Fibroblast of lung (primary cell): ENCODE measurements around the gene CNKSR2. TPM values are rescaled to one million over a fixed set of nuclear protein-coding genes. Genes with fewer than 3 reads are reported as not detected.

Source experiments
- DNase-seq, 2 donors: peaks; one replicate each; pipeline versions ENCODE4 v3.0.0 to v3.0.0-alpha.2; 2010; ENCODE audit warnings: low read depth in 2 of 2
- H2AFZ ChIP-seq: 2 replicates; pipeline ENCODE4 v1.5.1; 2012; ENCODE audit warnings: low read length, control low read depth, inconsistent platforms
- H3K27ac ChIP-seq: 2 replicates; pipeline ENCODE4 v1.5.1; 2011; ENCODE audit warnings: low read length, control low read depth; ENCODE audit not compliant: insufficient read depth
- H3K27me3 ChIP-seq: 2 replicates; pipeline ENCODE4 v1.5.1; 2011; ENCODE audit warnings: mild to moderate bottlenecking, low read length; ENCODE audit not compliant: control insufficient read depth, insufficient read depth
- H3K36me3 ChIP-seq: 2 replicates; pipeline ENCODE4 v1.5.1; 2011; ENCODE audit warnings: low read length; ENCODE audit not compliant: control insufficient read depth, insufficient read depth
- H3K4me1 ChIP-seq: 2 replicates; pipeline ENCODE4 v1.5.1; 2011; ENCODE audit warnings: low read length; ENCODE audit not compliant: control insufficient read depth, insufficient read depth; ENCODE audit errors: extremely low read depth
- H3K4me2 ChIP-seq: 2 replicates; pipeline ENCODE4 v1.5.1; 2011; ENCODE audit warnings: low read length, control low read depth; ENCODE audit not compliant: insufficient read depth; ENCODE audit errors: extremely low read depth
- H3K4me3 ChIP-seq, 4 experiments: fragments of 200-600 bp in 1 of 4; sonication (generic) in 1 of 4; replicated peaks in 1 of 4; 2 replicates each; pipeline ENCODE4 v1.5.1; 2011 to 2016; ENCODE audit warnings: low read length in 4 of 4, low read depth in 3 of 4, mild to moderate bottlenecking in 3 of 4, control low read depth in 2 of 4, inconsistent platforms in 1 of 4, mixed read lengths in 1 of 4; ENCODE audit not compliant: insufficient read depth in 1 of 4; ENCODE audit errors: control extremely low read depth in 1 of 4
- H3K79me2 ChIP-seq: 2 replicates; pipeline ENCODE4 v1.5.1; 2012; ENCODE audit warnings: mild to moderate bottlenecking, low read length, inconsistent platforms; ENCODE audit not compliant: control insufficient read depth, insufficient read depth
- H3K9ac ChIP-seq: 2 replicates; pipeline ENCODE4 v1.5.1; 2011; ENCODE audit warnings: mild to moderate bottlenecking, low read length, control low read depth; ENCODE audit not compliant: insufficient read depth
- H3K9me3 ChIP-seq: 2 replicates; pipeline ENCODE4 v1.5.1; 2012; ENCODE audit warnings: low read depth, low read length; ENCODE audit not compliant: control insufficient read depth, insufficient read depth
- H4K20me1 ChIP-seq: 2 replicates; pipeline ENCODE4 v1.5.1; 2011; ENCODE audit warnings: low read length; ENCODE audit not compliant: control insufficient read depth, insufficient read depth; ENCODE audit errors: extremely low read depth
- EZH2 ChIP-seq: IDR thresholded peaks from 2 replicates; pipeline ENCODE4 v1.5.1; 2012; ENCODE audit warnings: low read length, control low read depth, mild to moderate bottlenecking; ENCODE audit errors: missing control alignments
- polyA plus RNA-seq, 2 donors: library from polyadenylated mRNA; depleted of rRNA in 1 of 2; stranded (reverse) in 1 of 2; unstranded in 1 of 2; fragments of >200 nt; gene quantifications; 2 replicates each; pipeline ENCODE4 v1.2.1, GENCODE V29; 2011 to 2012; ENCODE audit warnings: missing spikeins in 1 of 2
- total RNA-seq: library from RNA; depleted of rRNA; stranded (reverse); fragments of >200 nt; gene quantifications from 2 replicates; pipeline ENCODE4 v1.2.1, GENCODE V29; 2014
- TF ChIP-seq, protein P1 (sequence below), 2 donors: IDR thresholded peaks in 1 of 2; conservative IDR thresholded peaks in 1 of 2; 1 replicate in 1 of 2; 2 replicates in 1 of 2; pipeline ENCODE4 v1.5.1; 2011 to 2012; ENCODE audit warnings: low read length in 2 of 2, control low read depth in 1 of 2, inconsistent platforms in 1 of 2, low read depth in 1 of 2, mild to moderate bottlenecking in 1 of 2

The CNKSR2 gene
- total and polyA plus RNA-seq, 2 donors (not counting 1 experiment from before 2014, with no cell fraction given): 0.16 to 0.33 TPM

DNA sequence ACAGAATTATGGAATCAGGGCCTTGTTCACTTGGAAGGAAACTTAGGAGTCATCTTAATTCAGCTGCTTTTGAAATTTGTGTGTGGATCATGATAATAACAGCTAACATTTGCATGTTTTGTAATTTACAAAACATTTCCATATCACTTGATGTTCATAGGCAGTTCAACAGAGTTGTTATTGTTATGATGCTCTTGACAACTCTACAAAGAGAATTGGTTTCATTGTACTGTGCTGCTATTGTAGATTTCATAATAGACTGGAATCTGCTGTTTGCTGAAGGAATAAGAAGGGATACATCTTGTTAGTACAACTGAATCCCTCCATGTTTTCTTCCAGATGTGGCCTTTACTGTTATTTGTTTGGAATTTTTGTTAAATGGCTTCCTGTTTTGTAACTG lies 83.5 kb downstream of the CNKSR2 start:
- Histone ChIP-seq H4K20me1 (no peaks in the 10 kb centered on the region), H3K27me3 (no peaks in the 10 kb centered on the region), H3K4me1 (no peaks in the 10 kb centered on the region), H3K79me2 (no peaks in the 10 kb centered on the region), H3K9ac (no peak overlapping the region), H3K4me2 (no peak overlapping the region), H3K27ac (no peak overlapping the region), H3K4me3 (no peak overlapping the region), H3K36me3 (no peaks in the 10 kb centered on the region), H3K9me3 (no peaks in the 10 kb centered on the region), H2AFZ (no peak overlapping the region)
- TF ChIP-seq EZH2: no peak
- TF ChIP-seq, protein P1, sequence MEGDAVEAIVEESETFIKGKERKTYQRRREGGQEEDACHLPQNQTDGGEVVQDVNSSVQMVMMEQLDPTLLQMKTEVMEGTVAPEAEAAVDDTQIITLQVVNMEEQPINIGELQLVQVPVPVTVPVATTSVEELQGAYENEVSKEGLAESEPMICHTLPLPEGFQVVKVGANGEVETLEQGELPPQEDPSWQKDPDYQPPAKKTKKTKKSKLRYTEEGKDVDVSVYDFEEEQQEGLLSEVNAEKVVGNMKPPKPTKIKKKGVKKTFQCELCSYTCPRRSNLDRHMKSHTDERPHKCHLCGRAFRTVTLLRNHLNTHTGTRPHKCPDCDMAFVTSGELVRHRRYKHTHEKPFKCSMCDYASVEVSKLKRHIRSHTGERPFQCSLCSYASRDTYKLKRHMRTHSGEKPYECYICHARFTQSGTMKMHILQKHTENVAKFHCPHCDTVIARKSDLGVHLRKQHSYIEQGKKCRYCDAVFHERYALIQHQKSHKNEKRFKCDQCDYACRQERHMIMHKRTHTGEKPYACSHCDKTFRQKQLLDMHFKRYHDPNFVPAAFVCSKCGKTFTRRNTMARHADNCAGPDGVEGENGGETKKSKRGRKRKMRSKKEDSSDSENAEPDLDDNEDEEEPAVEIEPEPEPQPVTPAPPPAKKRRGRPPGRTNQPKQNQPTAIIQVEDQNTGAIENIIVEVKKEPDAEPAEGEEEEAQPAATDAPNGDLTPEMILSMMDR (conservative IDR thresholded peaks at IDR 0.05 in 1 of 2, IDR thresholded peaks at IDR 0.05 in 1 of 2; ENCODE audit: low read depth in 1 of 2, low read length in 2 of 2): no peak
- DNase-seq: no peak

DNA sequence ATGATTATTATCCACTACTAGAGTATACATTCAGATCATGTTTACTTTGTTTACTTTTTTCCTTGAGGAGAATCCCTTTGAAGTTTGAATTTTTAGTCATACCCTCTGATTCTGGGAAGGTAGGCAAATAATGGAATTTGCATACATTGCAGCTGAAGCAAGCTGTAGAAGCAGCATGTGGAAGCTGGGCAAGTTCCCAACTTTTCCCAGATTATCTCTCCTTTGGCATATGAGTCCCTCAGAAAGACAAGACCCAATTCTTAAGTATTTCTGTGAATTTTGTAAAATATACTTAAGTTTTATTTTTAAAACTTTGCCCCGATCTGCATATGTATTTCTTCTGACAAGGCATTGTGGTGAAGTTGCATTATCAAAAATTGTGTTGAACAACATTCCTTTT lies 94.9 kb downstream of the CNKSR2 start:
- Histone ChIP-seq H3K79me2 (no peaks in the 10 kb centered on the region), H3K4me3 (no peak overlapping the region), H3K9me3 (no peaks in the 10 kb centered on the region), H3K4me2 (no peak overlapping the region), H3K36me3 (no peaks in the 10 kb centered on the region), H3K9ac (no peak overlapping the region), H3K4me1 (no peaks in the 10 kb centered on the region), H3K27ac (no peak overlapping the region), H4K20me1 (no peaks in the 10 kb centered on the region), H2AFZ (no peak overlapping the region), H3K27me3 (no peaks in the 10 kb centered on the region)
- TF ChIP-seq EZH2: no peak
- TF ChIP-seq, protein P1 (conservative IDR thresholded peaks at IDR 0.05 in 1 of 2, IDR thresholded peaks at IDR 0.05 in 1 of 2; ENCODE audit: low read depth in 1 of 2, low read length in 2 of 2): no peak
- DNase-seq: no peak

DNA sequence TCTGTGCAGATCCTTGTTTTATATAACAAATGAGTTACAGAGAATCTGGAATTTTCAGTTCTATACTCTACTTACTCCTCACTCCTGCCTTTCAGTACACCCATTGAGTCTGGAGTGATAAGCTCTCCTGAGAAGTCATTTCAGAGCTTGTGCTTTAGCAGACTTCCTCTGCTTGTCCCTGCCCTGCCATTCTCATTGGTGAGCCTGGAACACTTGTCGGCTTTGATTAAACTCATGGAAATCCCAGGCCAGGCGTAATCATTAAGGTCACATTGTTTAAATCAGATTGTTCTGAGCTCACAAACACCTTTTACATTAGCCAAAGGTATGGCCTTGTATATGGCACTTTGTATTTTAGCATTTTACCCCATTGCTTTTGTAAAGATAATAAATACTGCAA lies 102.7 kb downstream of the CNKSR2 start:
- H3K27ac ChIP-seq: no peak overlapping the region
- H3K79me2 ChIP-seq: no peaks in the 10 kb centered on the region
- no peaks in the 10 kb centered on the region for H3K9me3 ChIP-seq
- H2AFZ ChIP-seq: no peak overlapping the region
- H4K20me1 ChIP-seq: no peaks in the 10 kb centered on the region
- H3K27me3 ChIP-seq: no peaks in the 10 kb centered on the region
- H3K4me1 ChIP-seq: no peaks in the 10 kb centered on the region
- TF ChIP-seq, protein P1 (conservative IDR thresholded peaks at IDR 0.05 in 1 of 2, IDR thresholded peaks at IDR 0.05 in 1 of 2; ENCODE audit: low read depth in 1 of 2, low read length in 2 of 2): no peak
- TF ChIP-seq EZH2: no peak
- H3K36me3 ChIP-seq: no peaks in the 10 kb centered on the region
- no peak overlapping the region for H3K4me2 ChIP-seq
- no peak overlapping the region for H3K9ac ChIP-seq
- no peak overlapping the region for H3K4me3 ChIP-seq
- no peak for DNase-seq
